ENCODE results near the gene PTPRG.

Gene PTPRG

DNA sequence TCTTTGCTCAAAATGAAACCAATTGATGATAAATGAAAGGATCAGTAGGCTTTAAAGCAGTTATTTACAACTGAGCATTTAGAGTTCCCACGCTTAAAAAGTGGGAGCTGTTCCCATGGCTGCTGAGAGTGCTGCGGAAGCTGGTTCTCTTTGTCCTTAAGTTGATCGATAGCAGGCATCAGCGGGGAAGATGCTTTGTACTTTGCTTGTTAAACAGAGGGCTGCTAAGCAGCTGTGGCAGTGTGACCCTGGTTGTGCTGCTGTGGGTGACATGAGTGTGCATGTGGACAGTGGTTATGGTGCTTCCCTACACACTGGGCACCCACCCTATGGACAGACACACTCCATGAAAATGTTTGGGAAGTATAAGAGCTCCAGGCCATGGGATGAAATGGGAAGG lies 96.3 kb downstream of the PTPRG start:
- DNase-seq (ENCODE audit: low read depth): no peak

DNA sequence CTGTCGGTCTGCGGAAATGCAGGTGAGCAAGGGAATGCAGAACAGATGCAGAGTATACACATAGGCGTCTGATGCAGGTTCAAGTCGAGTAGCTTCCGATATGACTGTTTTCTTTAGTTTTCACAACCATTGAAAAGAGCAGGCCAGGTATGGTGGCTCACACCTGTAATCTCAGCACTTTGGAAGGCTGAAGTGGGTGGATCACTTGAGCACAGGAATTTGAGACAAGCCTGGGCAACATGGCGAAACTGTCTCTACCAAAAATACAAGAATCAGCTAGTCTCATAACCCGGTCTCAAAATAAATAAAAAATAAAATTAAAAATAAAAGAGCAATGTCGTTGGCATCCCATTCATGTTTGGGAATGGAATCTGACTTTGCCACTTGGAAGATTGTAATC lies 101.5 kb downstream of the PTPRG start:
- no peak for DNase-seq (ENCODE audit: low read depth)

DNA sequence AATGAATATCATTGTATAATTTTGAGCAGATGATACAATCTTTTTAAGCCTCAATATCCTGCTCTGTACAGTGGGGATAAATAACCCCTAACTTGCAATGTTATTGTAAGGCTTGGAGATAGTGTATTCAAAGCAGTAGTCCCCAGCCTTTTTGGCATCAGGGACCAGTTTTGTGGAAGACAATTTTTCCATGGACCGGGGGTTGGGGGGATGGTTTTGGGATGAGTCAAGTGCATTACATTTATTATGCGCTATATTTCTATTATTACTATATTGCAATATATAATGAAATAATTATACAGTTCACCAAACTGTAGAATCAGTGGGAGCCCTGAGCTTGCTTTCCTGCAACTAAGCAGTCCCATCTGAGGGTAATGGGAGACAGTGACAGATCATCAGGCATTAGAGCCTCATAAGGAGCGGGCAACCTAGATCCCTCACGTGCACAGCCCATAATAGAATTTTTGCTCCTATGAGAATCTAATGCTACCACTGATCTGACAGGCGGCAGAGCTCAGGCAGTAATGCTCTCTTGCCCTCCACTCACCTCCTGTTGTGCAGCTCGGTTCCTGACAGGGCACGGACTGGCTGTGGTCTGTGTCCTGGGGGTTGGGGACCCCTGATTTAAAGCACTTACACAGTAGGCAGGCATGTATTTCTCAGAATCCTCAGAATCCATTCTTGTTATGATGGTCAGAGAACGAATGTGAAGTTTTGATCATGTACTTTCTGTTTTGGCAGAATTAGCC lies 102.2 kb downstream of the PTPRG start:
- no peak for DNase-seq (ENCODE audit: low read depth)

GRCh38 chr3:61664105-61664482 lies 102.7 kb downstream of the PTPRG start:
- DNase-seq (ENCODE audit: low read depth): no peak

DNA sequence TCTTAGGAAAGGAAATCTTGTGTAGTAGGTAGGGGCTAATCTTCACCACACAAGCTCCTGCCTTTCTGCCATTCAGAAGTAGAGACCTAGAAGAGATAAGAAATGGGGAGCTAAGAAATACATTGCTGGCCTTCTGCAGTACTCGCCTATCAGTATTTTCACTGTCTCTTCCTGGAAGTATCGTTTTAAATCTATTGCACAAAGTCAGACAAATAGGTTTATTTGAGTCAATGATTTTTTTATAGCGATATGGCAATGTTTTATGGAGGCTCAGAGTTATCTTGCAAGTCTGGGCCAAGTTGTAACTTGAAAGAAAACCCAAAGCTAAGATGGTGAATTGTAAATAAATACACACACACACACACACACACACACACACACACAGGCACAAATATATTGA lies 103.8 kb downstream of the PTPRG start:
- no peak for DNase-seq (ENCODE audit: low read depth)

DNA sequence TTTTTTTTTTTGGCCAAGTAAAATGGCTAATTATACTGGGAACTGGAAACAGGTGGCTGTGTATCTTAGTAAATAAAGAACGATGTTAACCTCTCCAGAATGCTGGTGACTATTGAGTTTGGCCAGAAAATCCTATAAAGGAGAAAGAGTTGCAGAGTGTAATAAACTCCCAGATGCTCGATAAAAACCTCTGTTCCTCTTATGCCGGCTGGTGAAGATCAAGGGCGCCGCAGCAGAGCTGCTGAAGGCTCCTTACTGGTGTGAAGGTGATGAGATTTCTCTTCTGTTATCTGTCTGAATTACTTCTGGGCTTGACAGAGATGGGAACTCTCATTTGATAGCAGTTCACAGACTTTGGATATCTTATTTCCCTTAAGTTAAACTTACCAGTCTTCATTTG lies 104.6 kb downstream of the PTPRG start:
- DNase-seq (ENCODE audit: low read depth): no peak

- no peak for DNase-seq (ENCODE audit: low read depth)
These were observed 105.4 kb downstream of the PTPRG start for GRCh38 chr3:61666615-61667330.

GRCh38 chr3:61667383-61667782 lies 106.0 kb downstream of the PTPRG start:
- DNase-seq (ENCODE audit: low read depth): no peak

DNA sequence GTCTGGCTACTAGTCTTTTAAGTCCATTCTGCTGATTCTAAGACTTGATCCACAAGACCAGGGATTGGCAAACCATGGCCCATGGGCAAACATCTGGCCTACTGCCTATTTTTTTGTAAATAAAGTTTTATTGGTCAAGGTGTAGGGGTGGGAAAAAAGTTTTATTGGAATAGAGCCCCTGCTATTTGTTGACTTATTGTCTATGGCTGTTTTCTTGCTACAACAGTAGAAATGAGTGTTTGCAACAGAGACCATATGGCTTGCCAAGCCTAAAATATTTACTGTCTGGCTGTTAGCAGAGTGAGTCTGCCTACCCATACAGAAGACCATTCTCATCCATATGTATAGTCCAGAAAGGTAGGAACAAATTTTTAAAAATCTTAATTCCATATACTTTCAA lies 106.4 kb downstream of the PTPRG start:
- no peak for DNase-seq (ENCODE audit: low read depth)

GRCh38 chr3:61668317-61668864 lies 107.0 kb downstream of the PTPRG start:
- DNase-seq (ENCODE audit: low read depth): no peak

DNA sequence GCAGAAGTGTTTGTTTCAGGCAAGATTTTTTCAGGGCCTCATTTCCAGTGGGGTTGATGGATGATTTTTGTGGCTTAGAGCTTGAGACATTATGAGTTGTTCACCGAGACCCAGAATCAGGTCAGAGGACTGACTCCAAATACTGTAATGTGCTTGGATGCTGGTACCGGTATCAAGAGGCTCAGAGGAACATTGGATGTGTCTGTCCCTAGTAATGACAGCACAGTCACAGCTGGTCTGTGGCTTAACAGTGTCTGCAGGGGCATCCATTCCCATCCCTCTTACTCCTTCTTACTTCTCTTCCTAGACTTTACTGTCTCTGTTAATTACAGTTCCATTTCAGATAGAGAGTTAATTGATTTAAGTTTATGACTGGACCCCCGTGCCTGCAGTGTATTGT lies 107.8 kb downstream of the PTPRG start:
- no peak for DNase-seq (ENCODE audit: low read depth)

- DNase-seq (ENCODE audit: low read depth): no peak
These were observed 108.4 kb downstream of the PTPRG start for GRCh38 chr3:61669668-61670299.

GRCh38 chr3:61673651-61674050 lies 112.3 kb downstream of the PTPRG start:
- no peak for DNase-seq (ENCODE audit: low read depth)

DNA sequence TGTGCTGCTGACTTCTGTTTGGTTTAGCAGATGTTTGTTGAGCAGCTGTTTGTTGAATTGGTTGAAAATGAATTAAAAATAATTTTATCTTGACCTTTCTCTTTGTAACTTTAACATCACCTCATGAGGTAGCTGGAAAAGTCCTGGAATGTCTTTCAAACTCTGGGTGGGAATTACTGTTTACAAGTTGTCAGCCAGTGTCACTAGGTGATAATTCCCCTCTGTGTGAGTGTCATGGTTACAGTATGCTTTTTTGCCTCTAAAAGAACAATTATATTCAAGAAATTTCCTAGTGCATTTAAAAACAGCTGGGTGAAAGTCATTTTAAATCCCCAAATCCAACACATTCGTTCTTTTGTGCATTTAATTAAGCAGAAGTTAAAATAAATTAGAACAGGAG lies 113.2 kb downstream of the PTPRG start:
- DNase-seq (ENCODE audit: low read depth): no peak

DNA sequence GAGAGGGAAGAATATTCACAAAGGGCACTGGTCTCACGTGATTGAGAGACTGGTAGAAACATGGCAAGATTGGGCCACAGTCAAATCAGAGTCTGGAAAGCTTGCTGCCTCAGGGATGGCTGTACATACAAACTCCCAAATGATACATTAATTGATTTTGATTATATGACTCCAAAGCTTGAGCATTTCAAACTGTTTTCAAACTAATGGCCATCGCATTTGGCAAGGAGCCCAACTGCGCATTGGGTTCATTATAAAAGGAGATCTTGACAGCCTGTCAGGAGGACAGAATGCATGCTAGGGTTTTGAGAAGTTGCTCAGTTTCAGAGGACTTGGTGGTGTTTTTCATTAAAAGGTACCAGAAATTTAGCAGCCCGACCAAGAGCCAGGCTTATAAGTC lies 117.7 kb downstream of the PTPRG start:
- no peak for DNase-seq (ENCODE audit: low read depth)

DNA sequence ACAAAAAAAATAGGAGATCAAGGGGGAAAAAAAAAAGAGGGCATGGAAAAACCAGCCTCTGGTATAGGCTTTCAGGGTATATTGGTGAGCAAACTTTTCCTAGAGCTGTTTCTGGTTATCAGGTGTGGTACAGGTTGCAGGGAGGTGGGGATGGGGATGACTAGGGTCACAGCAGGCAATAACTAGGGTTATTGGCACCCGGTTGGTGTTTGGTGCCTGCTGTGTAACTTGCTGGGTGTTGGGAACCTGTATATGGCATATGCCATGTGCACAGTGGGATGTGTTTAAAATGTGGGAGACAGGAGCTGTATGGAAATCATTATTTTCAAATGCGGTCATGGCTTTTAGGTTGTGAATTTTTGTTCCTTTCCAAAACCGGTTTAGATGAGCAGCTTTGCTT lies 119.2 kb downstream of the PTPRG start:
- no peak for DNase-seq (ENCODE audit: low read depth)

- DNase-seq (ENCODE audit: low read depth): no peak
These were observed 120.3 kb downstream of the PTPRG start for GRCh38 chr3:61681636-61682035.

DNA sequence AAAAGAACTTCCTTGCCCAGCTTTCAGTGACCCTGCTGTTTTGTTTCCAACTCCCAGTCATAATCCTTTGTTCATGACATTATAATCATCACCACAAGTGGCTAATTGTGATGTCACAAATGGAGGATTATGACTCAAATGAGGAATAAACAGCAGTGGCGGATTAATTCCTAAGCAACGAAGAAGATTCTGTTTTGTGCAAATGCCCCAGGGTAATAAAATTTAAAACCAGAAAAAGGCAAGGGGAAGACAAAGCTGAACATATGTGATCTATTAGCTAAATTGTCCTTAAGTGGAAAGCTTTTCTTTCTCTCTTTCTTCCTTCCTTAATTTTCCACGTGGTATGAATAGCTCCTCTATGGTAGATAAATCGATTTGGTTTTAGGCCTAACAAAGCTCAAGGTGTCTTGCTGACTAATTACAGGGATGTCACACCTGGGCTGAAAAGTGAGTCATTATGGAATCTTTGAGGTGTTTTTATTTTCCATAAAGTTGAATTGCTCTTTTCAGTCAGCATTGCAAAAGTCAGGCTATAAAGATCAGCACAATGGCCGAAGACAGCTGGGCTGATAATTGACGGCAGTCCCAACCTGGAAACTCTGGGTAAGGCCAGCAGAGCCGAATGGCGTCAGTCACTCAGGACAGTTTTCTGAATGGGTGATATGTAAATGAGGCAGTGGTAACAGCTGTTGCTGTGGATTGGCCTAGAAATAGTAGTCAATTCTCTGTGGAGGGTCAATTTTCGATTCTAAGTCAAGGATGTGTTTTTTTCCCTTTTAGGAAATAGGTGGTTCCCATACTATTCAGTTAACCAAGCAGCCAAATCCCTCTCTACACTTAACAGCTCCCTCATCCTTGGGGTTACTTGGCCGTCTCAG lies 121.5 kb downstream of the PTPRG start:
- DNase-seq (ENCODE audit: low read depth): no peak

- DNase-seq (ENCODE audit: low read depth): no peak
These were observed 122.3 kb downstream of the PTPRG start for GRCh38 chr3:61683549-61684236.

- DNase-seq (ENCODE audit: low read depth): no peak
These were observed 123.0 kb downstream of the PTPRG start for GRCh38 chr3:61684386-61684785.

DNA sequence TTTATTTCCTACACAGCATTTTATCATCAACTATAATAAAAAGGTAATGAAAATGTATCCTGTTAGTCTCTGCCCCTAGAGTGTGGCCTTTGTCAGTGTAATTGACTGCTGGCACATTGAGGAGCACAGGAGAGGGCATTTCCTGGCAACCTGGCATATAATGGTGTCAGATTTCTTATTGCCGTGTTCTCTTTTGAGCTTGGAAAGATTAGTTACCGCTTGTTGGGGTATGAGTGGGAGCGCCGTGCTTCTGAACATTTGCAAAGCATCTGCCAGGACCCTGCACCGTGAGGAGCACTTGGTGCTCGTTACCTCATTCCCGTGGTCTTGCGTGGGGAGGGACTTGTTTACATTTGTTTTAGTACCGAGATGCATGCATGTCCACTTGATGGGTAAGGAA lies 124.4 kb downstream of the PTPRG start:
- no peak for DNase-seq (ENCODE audit: low read depth)

Measured in stimulated activated CD8-positive, alpha-beta memory T cell treated with anti-CD3 and anti-CD28 coated beads, Interleukin-15, amount 100 ng/mL, for 24 hours (primary cell).